ENCODE measurements around the gene ARMC2.
"Not testable (repeated sequence)": the region's sequence is repeated elsewhere in the genome, so short reads cannot be mapped to it uniquely, and the experiment has no call there.

Gene ARMC2

GRCh38 chr6:108873971-108874370 lies 25.7 kb downstream of the ARMC2 start:
- no peak for DNase-seq

- peak; percentile 87 to 88 for DNase-seq
Measured at GRCh38 chr6:108874470-108875160, 26.4 kb downstream of the ARMC2 start.

GRCh38 chr6:108875161-108875555 lies 26.9 kb downstream of the ARMC2 start:
- DNase-seq: no peak

- no peak for DNase-seq
Measured at GRCh38 chr6:108877046-108877751, 29.0 kb downstream of the ARMC2 start.

GRCh38 chr6:108878942-108879341 lies 30.7 kb downstream of the ARMC2 start:
- DNase-seq: no peak

- DNase-seq: no peak
Measured at GRCh38 chr6:108883172-108883571, 35.0 kb downstream of the ARMC2 start.

GRCh38 chr6:108884211-108885059 lies 36.2 kb downstream of the ARMC2 start:
- DNase-seq: no peak

GRCh38 chr6:108888052-108888451 lies 39.8 kb downstream of the ARMC2 start:
- DNase-seq: no peak

GRCh38 chr6:108888745-108889144 lies 40.5 kb downstream of the ARMC2 start:
- no peak for DNase-seq

- DNase-seq: not testable (repeated sequence)
Measured at GRCh38 chr6:108890898-108891297, 42.7 kb downstream of the ARMC2 start.

- peak; percentile 39 for DNase-seq
Measured at GRCh38 chr6:108895571-108895970, 47.3 kb downstream of the ARMC2 start.

- DNase-seq: peak; percentile 90 to 92
Measured at GRCh38 chr6:108896111-108896661, 48.0 kb downstream of the ARMC2 start.

- no peak for DNase-seq
Measured at GRCh38 chr6:108897371-108897770, 49.1 kb downstream of the ARMC2 start.

- peak; percentile 84 to 89 for DNase-seq
Measured at GRCh38 chr6:108902382-108902792, 54.2 kb downstream of the ARMC2 start.

GRCh38 chr6:108903796-108904195 lies 55.6 kb downstream of the ARMC2 start:
- no peak for DNase-seq

- no peak for DNase-seq
Measured at GRCh38 chr6:108904741-108905140, 56.5 kb downstream of the ARMC2 start.

GRCh38 chr6:108914235-108915022 lies 66.2 kb downstream of the ARMC2 start:
- DNase-seq: peak; percentile 13 to 18

GRCh38 chr6:108915258-108915657 lies 67.0 kb downstream of the ARMC2 start:
- DNase-seq: no peak

GRCh38 chr6:108916026-108916686 lies 67.9 kb downstream of the ARMC2 start:
- DNase-seq: no peak

- no peak for DNase-seq
Measured at GRCh38 chr6:108920751-108921150, 72.5 kb downstream of the ARMC2 start.

- DNase-seq: no peak
Measured at GRCh38 chr6:108921547-108922361, 73.5 kb downstream of the ARMC2 start.

Data from AML-193 (cell line).